ENCODE data around the gene HMOX1.
A peak's percentile ranks its signal among the peaks of the same experiment; 100 is the strongest.

HMOX1 gene

DNA sequence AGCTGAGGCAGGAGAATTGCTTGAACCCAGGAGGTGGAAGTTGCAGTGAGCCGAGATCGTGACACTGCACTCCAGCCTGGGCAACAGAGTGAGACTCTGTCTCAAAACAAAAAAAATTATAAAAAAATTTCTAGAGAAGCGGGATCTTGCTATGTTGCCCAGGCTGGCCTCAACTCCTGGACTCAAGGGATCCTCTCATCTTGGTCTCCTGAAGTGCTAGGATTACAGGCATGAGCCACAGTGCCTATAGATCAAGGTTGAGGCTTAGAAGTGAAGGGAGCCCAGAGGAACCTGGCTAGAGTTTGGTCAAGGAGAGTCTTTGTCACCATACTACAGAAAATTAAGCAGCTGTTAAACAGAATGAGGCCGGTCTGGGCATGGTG, 17.7 kb downstream of the HMOX1 start:
- peaks cover 9% of the 10 kb centered on the region for H3K4me1 ChIP-seq (ENCODE audit: insufficient read depth, poor library complexity, severe bottlenecking)
- ATAC-seq (ENCODE audit: low read depth) (no peak), DNase-seq (ENCODE audit: low spot score) (no peak)
- H3K36me3 ChIP-seq (ENCODE audit: low read depth) = peaks cover 29% of the 10 kb centered on the region
- TF ChIP-seq, protein P1, sequence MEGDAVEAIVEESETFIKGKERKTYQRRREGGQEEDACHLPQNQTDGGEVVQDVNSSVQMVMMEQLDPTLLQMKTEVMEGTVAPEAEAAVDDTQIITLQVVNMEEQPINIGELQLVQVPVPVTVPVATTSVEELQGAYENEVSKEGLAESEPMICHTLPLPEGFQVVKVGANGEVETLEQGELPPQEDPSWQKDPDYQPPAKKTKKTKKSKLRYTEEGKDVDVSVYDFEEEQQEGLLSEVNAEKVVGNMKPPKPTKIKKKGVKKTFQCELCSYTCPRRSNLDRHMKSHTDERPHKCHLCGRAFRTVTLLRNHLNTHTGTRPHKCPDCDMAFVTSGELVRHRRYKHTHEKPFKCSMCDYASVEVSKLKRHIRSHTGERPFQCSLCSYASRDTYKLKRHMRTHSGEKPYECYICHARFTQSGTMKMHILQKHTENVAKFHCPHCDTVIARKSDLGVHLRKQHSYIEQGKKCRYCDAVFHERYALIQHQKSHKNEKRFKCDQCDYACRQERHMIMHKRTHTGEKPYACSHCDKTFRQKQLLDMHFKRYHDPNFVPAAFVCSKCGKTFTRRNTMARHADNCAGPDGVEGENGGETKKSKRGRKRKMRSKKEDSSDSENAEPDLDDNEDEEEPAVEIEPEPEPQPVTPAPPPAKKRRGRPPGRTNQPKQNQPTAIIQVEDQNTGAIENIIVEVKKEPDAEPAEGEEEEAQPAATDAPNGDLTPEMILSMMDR (IDR thresholded peaks at IDR 0.05; ENCODE audit: poor library complexity, severe bottlenecking) = no peak
- no peaks in the 10 kb centered on the region for H3K9me3 ChIP-seq (ENCODE audit: severe bottlenecking)
- no peak overlapping the region for H3K27ac ChIP-seq (ENCODE audit: poor library complexity, severe bottlenecking)
- no peak overlapping the region for H3K4me3 ChIP-seq (ENCODE audit: severe bottlenecking)
- no peaks in the 10 kb centered on the region for H3K27me3 ChIP-seq (ENCODE audit: insufficient read depth, poor library complexity, severe bottlenecking)

DNA sequence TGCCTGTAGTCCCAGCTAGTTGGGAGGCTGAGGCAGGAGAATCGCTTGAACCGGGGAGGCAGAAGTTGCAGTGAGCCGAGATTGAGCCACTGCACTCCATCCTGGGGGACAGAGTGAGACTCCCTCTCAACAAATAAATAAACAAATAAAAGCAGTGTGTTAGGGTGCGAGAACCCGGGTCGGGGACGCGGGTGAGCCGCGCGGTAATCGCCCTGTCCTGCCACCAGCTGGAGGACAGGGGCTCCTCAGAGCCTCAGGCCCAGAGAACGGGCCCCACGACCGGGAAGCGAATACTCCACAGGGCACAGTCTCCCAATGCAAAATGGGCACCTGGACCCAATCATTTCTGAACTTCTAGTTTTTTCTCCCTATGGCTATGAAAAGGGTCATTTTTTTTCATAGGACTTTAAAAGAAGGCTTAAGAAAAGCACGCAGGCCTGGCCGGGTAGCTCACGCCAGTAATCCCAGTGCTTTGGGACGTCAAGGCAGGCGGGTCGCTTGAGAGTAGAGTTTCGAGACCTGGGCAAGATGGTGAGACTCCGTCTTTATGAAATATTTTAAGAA, 18.3 kb downstream of the HMOX1 start:
- Histone ChIP-seq H3K27me3 (ENCODE audit: insufficient read depth, poor library complexity, severe bottlenecking) (no peaks in the 10 kb centered on the region), H3K9me3 (ENCODE audit: severe bottlenecking) (no peaks in the 10 kb centered on the region), H3K36me3 (ENCODE audit: low read depth) (peaks cover 35% of the 10 kb centered on the region), H3K27ac (ENCODE audit: poor library complexity, severe bottlenecking) (peak overlapping the region; percentile 33), H3K4me3 (ENCODE audit: severe bottlenecking) (peak overlapping the region; percentile 83), H3K4me1 (ENCODE audit: insufficient read depth, poor library complexity, severe bottlenecking) (peaks cover 9% of the 10 kb centered on the region)
- DNase-seq (ENCODE audit: low spot score) = no peak
- TF ChIP-seq, protein P1 (IDR thresholded peaks at IDR 0.05; ENCODE audit: poor library complexity, severe bottlenecking) = no peak
- no peak for ATAC-seq (ENCODE audit: low read depth)

DNA sequence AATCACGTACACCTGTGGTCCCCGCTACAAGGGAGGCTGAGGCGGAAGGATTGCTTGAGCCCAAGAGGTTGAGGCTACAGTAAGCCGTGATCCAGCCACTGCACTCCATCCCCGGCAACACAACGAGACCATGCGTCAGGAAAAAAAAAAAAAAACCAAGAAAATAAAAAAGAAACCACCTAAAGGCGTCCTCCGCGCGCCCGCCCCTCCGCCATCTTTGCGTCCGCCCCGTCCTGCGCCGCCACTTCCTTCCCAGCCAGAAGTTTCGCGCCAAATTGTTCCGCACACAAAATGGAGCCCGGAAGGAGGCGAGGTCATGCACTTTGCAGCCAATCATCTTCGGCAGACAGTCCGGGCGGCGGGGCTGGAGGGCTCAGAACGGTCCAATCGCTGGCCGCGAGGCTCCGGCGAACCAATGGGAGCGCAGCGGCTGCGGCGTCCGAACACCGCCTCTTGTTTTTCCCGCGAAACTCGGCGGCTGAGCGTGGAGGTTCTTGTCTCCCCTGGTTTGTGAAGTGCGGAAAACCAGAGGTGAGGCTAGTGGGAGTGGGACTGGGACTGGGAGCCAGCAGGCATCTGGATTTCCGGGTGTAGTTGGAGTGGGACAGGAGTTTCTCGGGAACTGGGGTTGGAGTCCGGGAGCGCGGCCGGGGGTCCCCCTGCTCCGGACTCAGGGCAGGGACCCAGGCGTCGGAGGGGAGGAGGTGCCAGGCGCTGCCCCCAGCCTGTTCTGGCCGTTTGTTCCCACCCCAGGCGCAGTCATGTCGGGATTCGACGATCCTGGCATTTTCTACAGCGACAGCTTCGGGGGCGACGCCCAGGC, 19.0 kb downstream of the HMOX1 start, which contains the start of gene MCM5:
MCM5 (plus strand) TSS at position 463 of the 823 bp plus-strand sequence; CDS start at position 762, 299 bp downstream.
- Histone ChIP-seq H3K27me3 (ENCODE audit: insufficient read depth, poor library complexity, severe bottlenecking) (no peaks in the 10 kb centered on the region), H3K9me3 (ENCODE audit: severe bottlenecking) (no peaks in the 10 kb centered on the region), H3K36me3 (ENCODE audit: low read depth) (peaks cover 42% of the 10 kb centered on the region), H3K27ac (ENCODE audit: poor library complexity, severe bottlenecking) (peak within 1 kb of the TSS; percentile 33), H3K4me1 (ENCODE audit: insufficient read depth, poor library complexity, severe bottlenecking) (peaks cover 9% of the 10 kb centered on the region), H3K4me3 (ENCODE audit: severe bottlenecking) (peak within 1 kb of the TSS; percentile 83)
- DNase-seq (ENCODE audit: low spot score) (peak; percentile 97), ATAC-seq (ENCODE audit: low read depth) (peak; percentile 99)
- TF ChIP-seq, protein P1 (IDR thresholded peaks at IDR 0.05; ENCODE audit: poor library complexity, severe bottlenecking) = no peak

DNA sequence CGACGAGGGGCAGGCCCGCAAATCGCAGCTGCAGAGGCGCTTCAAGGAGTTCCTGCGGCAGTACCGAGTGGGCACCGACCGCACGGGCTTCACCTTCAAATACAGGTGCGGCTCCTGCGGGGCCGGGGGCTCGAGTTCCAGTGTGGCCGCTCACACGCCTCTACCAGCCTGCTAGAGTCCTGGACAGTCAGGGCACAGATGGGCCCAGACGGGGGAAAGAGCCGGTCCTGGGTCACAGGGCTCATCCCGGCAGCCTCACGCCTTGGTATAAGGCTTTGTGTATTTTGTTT, 19.6 kb downstream of the HMOX1 start:
- Histone ChIP-seq H3K27ac (ENCODE audit: poor library complexity, severe bottlenecking) (peak overlapping the region; percentile 33), H3K9me3 (ENCODE audit: severe bottlenecking) (no peaks in the 10 kb centered on the region), H3K27me3 (ENCODE audit: insufficient read depth, poor library complexity, severe bottlenecking) (no peaks in the 10 kb centered on the region), H3K4me1 (ENCODE audit: insufficient read depth, poor library complexity, severe bottlenecking) (peaks cover 9% of the 10 kb centered on the region), H3K36me3 (ENCODE audit: low read depth) (peaks cover 48% of the 10 kb centered on the region), H3K4me3 (ENCODE audit: severe bottlenecking) (peak overlapping the region; percentile 83)
- DNase-seq (ENCODE audit: low spot score) (no peak), ATAC-seq (ENCODE audit: low read depth) (peak; percentile 22; the same call in 2 of the 3 replicates)
- TF ChIP-seq, protein P1 (IDR thresholded peaks at IDR 0.05; ENCODE audit: poor library complexity, severe bottlenecking) = no peak

DNA sequence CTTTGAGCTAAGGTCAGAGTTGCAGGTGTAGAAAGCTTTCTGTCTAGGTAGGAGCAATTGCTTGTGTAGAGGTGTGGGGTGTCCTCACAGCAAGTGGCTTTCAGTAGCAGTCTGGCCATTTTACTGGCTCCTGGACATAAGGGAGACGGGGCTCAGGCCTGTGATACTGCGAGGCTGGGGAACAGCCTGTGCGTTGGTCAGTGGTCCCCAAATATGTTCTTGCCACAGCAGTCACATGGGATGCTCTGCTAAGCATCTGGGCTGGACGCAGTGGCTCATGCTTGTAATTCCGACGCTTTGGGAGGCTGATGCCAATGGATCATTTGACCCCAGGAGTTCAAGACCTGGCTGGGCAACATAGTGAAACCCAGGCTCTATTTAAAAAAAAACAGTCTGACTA, 21.0 kb downstream of the HMOX1 start:
- Histone ChIP-seq H3K27ac (ENCODE audit: poor library complexity, severe bottlenecking) (no peak overlapping the region), H3K4me3 (ENCODE audit: severe bottlenecking) (no peak overlapping the region), H3K9me3 (ENCODE audit: severe bottlenecking) (no peaks in the 10 kb centered on the region), H3K27me3 (ENCODE audit: insufficient read depth, poor library complexity, severe bottlenecking) (no peaks in the 10 kb centered on the region), H3K4me1 (ENCODE audit: insufficient read depth, poor library complexity, severe bottlenecking) (peaks cover 9% of the 10 kb centered on the region), H3K36me3 (ENCODE audit: low read depth) (peaks cover 62% of the 10 kb centered on the region)
- TF ChIP-seq, protein P1 (IDR thresholded peaks at IDR 0.05; ENCODE audit: poor library complexity, severe bottlenecking) = no peak
- ATAC-seq (ENCODE audit: low read depth) = no peak
- no peak for DNase-seq (ENCODE audit: low spot score)

Data from RWPE2 (cell line).